Neuronal stem cell (in vitro differentiated cells): ENCODE results near the gene CDK5R2.

ENCODE experiments used
- DNase-seq: peaks from one replicate; pipeline ENCODE4 v3.0.0-alpha.2; 2013; ENCODE audit warnings: low spot score
- H2AFZ ChIP-seq: one replicate; pipeline ENCODE4 v1.6.1; 2013; ENCODE audit warnings: mild to moderate bottlenecking, low read length, inconsistent platforms
- H2AK5ac ChIP-seq: 2 replicates; pipeline ENCODE4 v1.6.1; 2013; ENCODE audit warnings: low read depth, mild to moderate bottlenecking, inconsistent platforms, low read length, moderate library complexity, mixed read lengths
- H2BK120ac ChIP-seq: 2 replicates; pipeline ENCODE4 v1.6.1; 2013; ENCODE audit warnings: low read depth, mild to moderate bottlenecking, inconsistent platforms, low read length, moderate library complexity, mixed read lengths
- H2BK12ac ChIP-seq: one replicate; pipeline ENCODE4 v1.6.1; 2013; ENCODE audit warnings: low read length, inconsistent platforms
- H2BK15ac ChIP-seq: 2 replicates; pipeline ENCODE4 v1.6.1; 2013; ENCODE audit warnings: mild to moderate bottlenecking, low read length, inconsistent platforms, mixed read lengths
- H2BK5ac ChIP-seq: one replicate; pipeline ENCODE4 v1.6.1; 2013; ENCODE audit warnings: inconsistent platforms, mild to moderate bottlenecking, low read length, moderate library complexity
- H3K14ac ChIP-seq: one replicate; pipeline ENCODE4 v1.6.1; 2013; ENCODE audit warnings: low read length, inconsistent platforms
- H3K18ac ChIP-seq: 2 replicates; pipeline ENCODE4 v1.6.1; 2013; ENCODE audit warnings: low read length, inconsistent platforms
- H3K23ac ChIP-seq: 2 replicates; pipeline ENCODE4 v1.6.1; 2013; ENCODE audit warnings: low read depth, mild to moderate bottlenecking, mixed read lengths, low read length, inconsistent platforms; ENCODE audit not compliant: poor library complexity
- H3K27ac ChIP-seq: replicated peaks from 3 replicates; pipeline ENCODE4 v1.5.1; 2013; ENCODE audit warnings: low read length, inconsistent platforms
- H3K27me3 ChIP-seq, 3 experiments: 2 replicates each; pipeline ENCODE4 v1.6.1; 2013; ENCODE audit warnings: low read length in 3 of 3, mild to moderate bottlenecking in 2 of 3, inconsistent platforms in 1 of 3, low read depth in 1 of 3, mixed read lengths in 1 of 3, moderate library complexity in 1 of 3; ENCODE audit not compliant: control insufficient read depth in 3 of 3, insufficient read depth in 3 of 3
- H3K36me3 ChIP-seq, 2 donors: replicated peaks in 1 of 2; 2 replicates each; pipeline ENCODE4 v1.6.1; 2013; ENCODE audit warnings: low read length in 2 of 2; ENCODE audit not compliant: control insufficient read depth in 2 of 2, insufficient read depth in 2 of 2
- H3K4ac ChIP-seq: 2 replicates; pipeline ENCODE4 v1.6.1; 2013; ENCODE audit warnings: inconsistent platforms, mild to moderate bottlenecking, low read length, moderate library complexity
- H3K4me1 ChIP-seq, 2 donors: 1 replicate in 1 of 2; 2 replicates in 1 of 2; pipeline ENCODE4 v1.6.1; 2013; ENCODE audit warnings: low read length in 2 of 2, low read depth in 1 of 2; ENCODE audit not compliant: control insufficient read depth in 2 of 2, insufficient read depth in 1 of 2
- H3K4me2 ChIP-seq: one replicate; pipeline ENCODE4 v1.6.1; 2013; ENCODE audit warnings: mild to moderate bottlenecking, low read length, inconsistent platforms; ENCODE audit not compliant: insufficient read depth, poor library complexity, severe bottlenecking
- H3K4me3 ChIP-seq, 2 donors: 2 replicates each; pipeline ENCODE4 v1.5.1; 2013; ENCODE audit warnings: low read length in 2 of 2, mild to moderate bottlenecking in 2 of 2, inconsistent platforms in 1 of 2, moderate library complexity in 1 of 2
- H3K79me1 ChIP-seq: one replicate; pipeline ENCODE4 v1.6.1; 2013; ENCODE audit warnings: low read depth, mild to moderate bottlenecking, inconsistent platforms, low read length, moderate library complexity
- H3K9ac ChIP-seq: one replicate; pipeline ENCODE4 v1.6.1; 2013; ENCODE audit warnings: mild to moderate bottlenecking, low read depth, low read length, inconsistent platforms; ENCODE audit not compliant: poor library complexity
- H3K9me3 ChIP-seq, 2 donors: replicated peaks in 1 of 2; 2 replicates each; pipeline versions ENCODE3 to v1.6.1; 2013; ENCODE audit warnings: low read length in 2 of 2, mild to moderate bottlenecking in 2 of 2, inconsistent platforms in 1 of 2, low read depth in 1 of 2, mixed read lengths in 1 of 2, moderate library complexity in 1 of 2; ENCODE audit not compliant: control insufficient read depth in 2 of 2, insufficient read depth in 1 of 2
- H4K8ac ChIP-seq: one replicate; pipeline ENCODE4 v1.6.1; 2013; ENCODE audit warnings: low read depth, mild to moderate bottlenecking, inconsistent platforms, low read length, moderate library complexity
- H4K91ac ChIP-seq: one replicate; pipeline ENCODE4 v1.6.1; 2013; ENCODE audit warnings: low read length, low read depth, mild to moderate bottlenecking, inconsistent platforms; ENCODE audit not compliant: poor library complexity
- WGBS, 2 donors: extraction: QIAGEN DNeasy Blood & Tissue Kit; methylation state at CpG; one replicate each; pipeline ENCODE4 v1.1.7; 2013; ENCODE audit warnings: missing lambda C conversion rate in 2 of 2, mixed read lengths in 1 of 2; ENCODE audit not compliant: insufficient read length in 2 of 2, insufficient replicate concordance in 1 of 2; ENCODE audit errors: extremely low coverage in 2 of 2; 5-methylcytosine and 5-hydroxymethylcytosine counted together

The CDK5R2 gene

GRCh38 chr2:218996937-218997336, 37.5 kb downstream of the CDK5R2 start:
- Histone ChIP-seq H2BK5ac (no peak overlapping the region), H3K9ac (no peak overlapping the region), H3K36me3 (no peaks in the 10 kb centered on the region), H3K4me2 (no peak overlapping the region), H2BK15ac (no peak overlapping the region), H3K9me3 (peaks cover 0 to 2% of the 10 kb centered on the region in 2 donors), H2AK5ac (peak overlapping the region; percentile 63), H3K4ac (no peak overlapping the region), H2BK120ac (no peak overlapping the region), H3K18ac (no peak overlapping the region), H3K4me1 (peaks cover 1 to 19% of the 10 kb centered on the region in 2 donors), H3K23ac (no peak overlapping the region), H3K27ac (no peak overlapping the region), H3K27me3 (peaks cover 56 to 98% (median 95%) of the 10 kb centered on the region in 3 experiments), H2AFZ (no peak overlapping the region), H3K14ac (no peak overlapping the region), H4K91ac (no peak overlapping the region), H4K8ac (no peak overlapping the region), H3K79me1 (peaks cover 2% of the 10 kb centered on the region), H2BK12ac (no peak overlapping the region), H3K4me3 (no peak overlapping the region)
- WGBS, 2 donors: no CpG with 5 or more reads among the region's 4 CpGs
- no peak for DNase-seq

GRCh38 chr2:218997731-218998130, 38.3 kb downstream of the CDK5R2 start:
- Histone ChIP-seq H2AFZ (no peak overlapping the region), H3K4ac (no peak overlapping the region), H3K4me3 (peak overlapping the region in 1 of 2 donors; percentile 28), H2BK120ac (no peak overlapping the region), H3K36me3 (no peaks in the 10 kb centered on the region), H3K4me2 (no peak overlapping the region), H3K79me1 (peaks cover 2% of the 10 kb centered on the region), H2BK15ac (peak overlapping the region; percentile 75), H4K8ac (no peak overlapping the region), H3K27ac (no peak overlapping the region), H3K4me1 (peaks cover 7 to 24% of the 10 kb centered on the region in 2 donors), H4K91ac (no peak overlapping the region), H3K27me3 (peaks cover 57 to 98% (median 95%) of the 10 kb centered on the region in 3 experiments), H3K18ac (no peak overlapping the region), H3K9ac (no peak overlapping the region), H3K9me3 (peaks cover 0 to 3% of the 10 kb centered on the region in 2 donors), H2BK12ac (no peak overlapping the region), H3K23ac (peak overlapping the region; percentile 80), H3K14ac (no peak overlapping the region), H2AK5ac (no peak overlapping the region), H2BK5ac (no peak overlapping the region)
- WGBS, 2 donors: no CpG with 5 or more reads among the region's 2 CpGs
- DNase-seq: no peak

GRCh38 chr2:218998414-218999002, 39.0 kb downstream of the CDK5R2 start:
- peaks cover 0 to 3% of the 10 kb centered on the region in 2 donors for H3K9me3 ChIP-seq
- no peak overlapping the region for H3K4me2 ChIP-seq
- H3K27ac ChIP-seq: no peak overlapping the region
- no peak overlapping the region for H2BK5ac ChIP-seq
- H2BK15ac ChIP-seq: peak overlapping the region; percentile 3
- no peak overlapping the region for H3K23ac ChIP-seq
- H2BK12ac ChIP-seq: peak overlapping the region; percentile 8
- H3K14ac ChIP-seq: no peak overlapping the region
- H2AFZ ChIP-seq: no peak overlapping the region
- peaks cover 9 to 28% of the 10 kb centered on the region in 2 donors for H3K4me1 ChIP-seq
- H2AK5ac ChIP-seq: no peak overlapping the region
- H3K9ac ChIP-seq: no peak overlapping the region
- peaks cover 56 to 98% (median 95%) of the 10 kb centered on the region in 3 experiments for H3K27me3 ChIP-seq
- no CpG with 5 or more reads among the region's 12 CpGs for WGBS, 2 donors
- H3K36me3 ChIP-seq: no peaks in the 10 kb centered on the region
- no peak overlapping the region for H3K4ac ChIP-seq
- H3K18ac ChIP-seq: no peak overlapping the region
- no peak overlapping the region for H3K4me3 ChIP-seq
- H3K79me1 ChIP-seq: no peaks in the 10 kb centered on the region
- no peak overlapping the region for H4K8ac ChIP-seq
- no peak overlapping the region for H4K91ac ChIP-seq
- DNase-seq: no peak
- H2BK120ac ChIP-seq: no peak overlapping the region

- Histone ChIP-seq H4K91ac (no peak overlapping the region), H2BK15ac (peak overlapping the region; percentile 63), H3K9ac (no peak overlapping the region), H3K9me3 (peaks cover 0 to 1% of the 10 kb centered on the region in 2 donors), H2BK120ac (no peak overlapping the region), H3K4me1 (peaks cover 9 to 23% of the 10 kb centered on the region in 2 donors), H4K8ac (no peak overlapping the region), H2AK5ac (no peak overlapping the region), H3K4ac (no peak overlapping the region), H3K4me3 (no peak overlapping the region), H3K14ac (no peak overlapping the region), H3K27ac (no peak overlapping the region), H3K4me2 (no peak overlapping the region), H3K27me3 (peaks cover 49 to 98% (median 95%) of the 10 kb centered on the region in 3 experiments), H3K79me1 (no peaks in the 10 kb centered on the region), H2BK12ac (no peak overlapping the region), H3K18ac (no peak overlapping the region), H2BK5ac (no peak overlapping the region), H3K23ac (peak overlapping the region; percentile 98), H2AFZ (no peak overlapping the region), H3K36me3 (no peaks in the 10 kb centered on the region)
- WGBS, 2 donors: no CpG with 5 or more reads among the region's 10 CpGs
- DNase-seq: no peak
These were observed 39.8 kb downstream of the CDK5R2 start for GRCh38 chr2:218999021-218999880.
